ENCODE measurements around the gene LRRC61. TPM values are rescaled to one million over a fixed set of nuclear protein-coding genes. Genes with fewer than 3 reads are reported as not detected.

The LRRC61 gene
- total RNA-seq, 2 donors from 2014 or later = 25.8 to 34.4 TPM

DNA sequence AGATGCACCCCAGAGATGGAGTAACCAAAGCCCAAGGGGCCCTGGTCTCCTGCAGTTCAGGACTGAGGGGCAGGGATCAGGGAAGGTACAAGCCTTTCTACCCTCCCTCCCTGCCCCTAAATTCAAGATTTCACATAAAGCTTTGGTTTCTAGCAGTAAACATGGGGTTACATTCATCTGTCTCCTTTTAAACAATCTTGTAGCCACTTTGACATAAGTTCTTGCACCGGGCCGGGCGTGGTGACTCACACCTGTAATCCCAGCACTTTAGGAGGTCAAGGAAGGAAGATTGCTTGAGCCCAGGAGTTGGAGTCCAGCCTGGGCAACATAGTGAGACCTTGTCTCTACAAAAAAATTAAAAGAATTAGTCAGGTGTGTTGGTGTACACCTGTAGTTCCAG lies 4.2 kb downstream of the LRRC61 start:
- TF ChIP-seq POLR2AphosphoS5 (IDR thresholded peaks at IDR 0.05) (no peak), CTCF (IDR thresholded peaks at IDR 0.05) (no peak), POLR2A (IDR thresholded peaks at IDR 0.05) (no peak)
- Histone ChIP-seq H3K9me3 (no peaks in the 10 kb centered on the region), H3K27ac (no peak overlapping the region), H3K36me3 (no peaks in the 10 kb centered on the region), H3K4me3 (no peak overlapping the region), H3K4me1 (replicated peaks) (no peaks in the 10 kb centered on the region), H3K27me3 (replicated peaks; ENCODE audit: insufficient read depth) (no peaks in the 10 kb centered on the region)
- no peak for DNase-seq (ENCODE audit: low spot score)
- intact Hi-C loops (cut with DNase I) = no loop called here
- WGBS = 98% methylated on average over 3 of the region's 3 CpGs

DNA sequence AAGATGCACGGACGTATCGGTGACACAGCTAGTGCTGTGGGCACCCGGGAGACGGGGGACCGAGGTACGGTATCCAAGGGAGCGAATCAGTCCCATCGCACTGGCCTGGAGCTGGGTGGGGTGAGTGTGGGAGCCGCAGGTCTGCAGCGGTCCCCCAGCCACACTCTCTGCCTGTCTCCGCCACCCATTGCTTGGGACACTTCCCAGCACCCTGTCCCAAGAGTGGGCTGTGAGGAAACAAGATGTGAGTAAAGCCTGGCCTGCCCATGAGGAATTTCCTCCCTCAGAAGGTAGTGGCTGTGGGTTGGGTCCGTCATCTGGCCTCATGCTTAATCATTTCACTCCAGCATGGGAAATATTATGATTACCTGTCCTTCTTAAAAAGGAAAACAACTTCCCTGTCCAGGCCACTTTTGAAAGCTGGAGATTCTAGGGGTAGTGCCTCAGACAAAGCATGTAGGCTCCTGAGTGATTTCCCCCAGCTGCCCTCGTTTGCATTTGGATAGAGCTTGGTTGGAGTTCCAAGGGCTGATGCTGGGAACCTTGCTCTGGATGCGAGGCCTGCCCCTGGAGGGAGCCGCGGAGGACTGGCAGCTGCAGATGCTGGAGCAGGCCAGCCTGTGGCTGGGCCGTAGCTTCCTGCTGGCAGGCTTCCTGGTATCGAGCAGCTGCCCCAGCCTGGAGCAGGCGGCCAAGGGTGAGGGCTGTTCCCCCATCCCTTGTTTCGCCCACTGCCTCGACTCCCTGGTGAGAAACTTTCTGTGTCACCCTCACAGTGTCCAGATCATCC lies 6.4 kb downstream of the LRRC61 start:
- TF ChIP-seq CTCF (IDR thresholded peaks at IDR 0.05) (no peak), POLR2AphosphoS5 (IDR thresholded peaks at IDR 0.05) (no peak), POLR2A (IDR thresholded peaks at IDR 0.05) (no peak)
- Histone ChIP-seq H3K4me1 (replicated peaks) (no peaks in the 10 kb centered on the region), H3K4me3 (no peak overlapping the region), H3K27me3 (replicated peaks; ENCODE audit: insufficient read depth) (no peaks in the 10 kb centered on the region), H3K9me3 (no peaks in the 10 kb centered on the region), H3K27ac (no peak overlapping the region), H3K36me3 (no peaks in the 10 kb centered on the region)
- 78% methylated on average over 22 of the region's 22 CpGs for WGBS
- no peak for DNase-seq (ENCODE audit: low spot score)
- intact Hi-C loops (cut with DNase I) = no loop called here

GRCh38 chr7:150330211-150330885 lies 7.2 kb downstream of the LRRC61 start:
- Histone ChIP-seq H3K27me3 (replicated peaks; ENCODE audit: insufficient read depth) (no peaks in the 10 kb centered on the region), H3K27ac (no peak overlapping the region), H3K36me3 (no peaks in the 10 kb centered on the region), H3K4me3 (no peak overlapping the region), H3K9me3 (no peaks in the 10 kb centered on the region), H3K4me1 (replicated peaks) (no peaks in the 10 kb centered on the region)
- intact Hi-C loops (cut with DNase I) = no loop called here
- 94% methylated on average over 18 of the region's 19 CpGs for WGBS
- DNase-seq (ENCODE audit: low spot score) = no peak
- TF ChIP-seq POLR2AphosphoS5 (IDR thresholded peaks at IDR 0.05) = no peak
- no peak for TF ChIP-seq CTCF (IDR thresholded peaks at IDR 0.05)
- TF ChIP-seq POLR2A (IDR thresholded peaks at IDR 0.05) = no peak

DNA sequence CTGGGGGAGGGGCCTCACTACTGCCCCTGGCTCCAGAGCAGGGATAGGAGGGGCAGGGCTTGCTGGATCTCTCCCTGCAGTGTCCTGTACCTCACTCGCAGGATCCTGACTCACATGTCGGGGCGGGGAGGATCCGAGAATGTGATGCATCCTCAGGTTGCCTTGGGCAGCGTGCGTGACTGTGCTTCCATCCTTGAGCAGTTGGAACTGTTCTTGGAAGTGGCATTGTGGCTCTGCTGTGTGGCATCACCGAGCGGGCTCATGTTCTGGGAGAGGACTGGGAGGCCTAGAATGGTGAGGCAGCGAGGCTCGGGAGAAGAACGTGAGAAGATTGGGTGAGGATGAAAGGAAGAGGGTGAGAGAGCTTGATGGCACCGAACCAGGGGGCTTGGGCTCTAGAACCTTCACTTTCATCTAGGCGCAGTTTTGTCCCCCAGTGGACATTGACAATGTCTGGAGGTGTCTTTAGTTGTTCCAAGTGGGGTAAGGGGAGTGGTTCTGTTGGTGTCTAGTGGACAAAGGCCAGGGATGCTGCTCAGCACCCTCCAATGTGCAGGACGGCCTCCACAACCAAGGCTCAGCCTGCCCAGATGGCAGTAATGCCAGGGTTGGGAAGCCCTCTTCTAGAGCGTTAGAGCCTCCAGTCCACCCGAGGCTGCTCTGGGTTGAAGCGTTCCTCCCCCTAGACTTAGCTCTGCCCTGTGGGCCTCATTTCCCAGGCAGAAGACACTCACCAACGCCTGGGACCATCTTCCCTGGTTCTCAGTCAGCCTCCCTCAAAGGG lies 9.9 kb downstream of the LRRC61 start:
- no peak for TF ChIP-seq POLR2A (IDR thresholded peaks at IDR 0.05)
- TF ChIP-seq POLR2AphosphoS5 (IDR thresholded peaks at IDR 0.05) = no peak
- no peak for TF ChIP-seq CTCF (IDR thresholded peaks at IDR 0.05)

More for the DNA sequence above, 9.9 kb downstream of the LRRC61 start:
- Histone ChIP-seq H3K9me3 (no peaks in the 10 kb centered on the region), H3K4me3 (no peak overlapping the region), H3K27me3 (replicated peaks; ENCODE audit: insufficient read depth) (no peaks in the 10 kb centered on the region), H3K27ac (no peak overlapping the region), H3K4me1 (replicated peaks) (no peaks in the 10 kb centered on the region), H3K36me3 (no peaks in the 10 kb centered on the region)
- WGBS = 92% methylated on average over 18 of the region's 18 CpGs
- DNase-seq (ENCODE audit: low spot score) = no peak
- intact Hi-C loops (cut with DNase I) = no loop called here

All from prostate gland (tissue), 2 donors.